T-helper 1 cell treated with Interleukin-12 subunit alpha and Interleukin-12 subunit beta and Interleukin-4 antibody, amounts not matched to agents 30 μg/mL and 1 μg/mL, for 36 hours (primary cell): ENCODE measurements around the gene PET100.

ENCODE experiments used
- H3K27ac Mint-ChIP-seq: one replicate; pipeline ENCODE4 v1.8.0; 2021; ENCODE audit warnings: mild to moderate bottlenecking, mixed read lengths
- H3K27me3 Mint-ChIP-seq: one replicate; pipeline ENCODE4 v1.8.0; 2021; ENCODE audit warnings: low read depth, mixed read lengths
- H3K36me3 Mint-ChIP-seq: one replicate; pipeline ENCODE4 v1.8.0; 2021; ENCODE audit warnings: low read depth, mixed read lengths
- H3K4me1 Mint-ChIP-seq: one replicate; pipeline ENCODE4 v1.8.0; 2021; ENCODE audit warnings: low read depth, mixed read lengths
- H3K4me3 Mint-ChIP-seq: one replicate; pipeline ENCODE4 v1.8.0; 2021; ENCODE audit warnings: mild to moderate bottlenecking, moderate library complexity, mixed read lengths
- H3K9me3 Mint-ChIP-seq: one replicate; pipeline ENCODE4 v1.8.0; 2021; ENCODE audit warnings: mixed read lengths

PET100 gene

DNA sequence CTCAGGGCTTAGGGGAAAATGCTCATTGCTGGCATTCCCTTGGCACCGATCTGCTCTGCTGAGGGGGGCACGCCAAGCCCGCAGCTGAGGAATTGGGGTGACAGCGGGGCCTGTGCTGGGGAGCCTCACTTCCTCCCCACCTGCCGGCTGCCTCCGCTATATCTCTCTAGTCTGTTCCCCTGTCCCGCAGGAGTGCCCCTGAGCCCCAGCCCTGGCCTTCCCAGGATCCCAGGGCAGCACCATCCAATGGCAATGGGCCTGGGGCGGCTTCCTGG lies 16.8 kb downstream of the PET100 start:
- Mint-ChIP-seq H3K36me3 (peaks cover 11% of the 10 kb centered on the region), H3K27me3 (no peaks in the 10 kb centered on the region), H3K27ac (no peak overlapping the region), H3K4me1 (no peaks in the 10 kb centered on the region), H3K4me3 (no peak overlapping the region), H3K9me3 (no peaks in the 10 kb centered on the region)

GRCh38 chr19:7647156-7647555 lies 17.6 kb downstream of the PET100 start:
- H3K27me3 Mint-ChIP-seq, result peaks cover 3% of the 10 kb centered on the region
- H3K9me3 Mint-ChIP-seq, result no peaks in the 10 kb centered on the region
- H3K27ac Mint-ChIP-seq, result no peak overlapping the region
- H3K4me1 Mint-ChIP-seq, result peaks cover 1% of the 10 kb centered on the region
- H3K4me3 Mint-ChIP-seq, result no peak overlapping the region
- H3K36me3 Mint-ChIP-seq, result peaks cover 11% of the 10 kb centered on the region

DNA sequence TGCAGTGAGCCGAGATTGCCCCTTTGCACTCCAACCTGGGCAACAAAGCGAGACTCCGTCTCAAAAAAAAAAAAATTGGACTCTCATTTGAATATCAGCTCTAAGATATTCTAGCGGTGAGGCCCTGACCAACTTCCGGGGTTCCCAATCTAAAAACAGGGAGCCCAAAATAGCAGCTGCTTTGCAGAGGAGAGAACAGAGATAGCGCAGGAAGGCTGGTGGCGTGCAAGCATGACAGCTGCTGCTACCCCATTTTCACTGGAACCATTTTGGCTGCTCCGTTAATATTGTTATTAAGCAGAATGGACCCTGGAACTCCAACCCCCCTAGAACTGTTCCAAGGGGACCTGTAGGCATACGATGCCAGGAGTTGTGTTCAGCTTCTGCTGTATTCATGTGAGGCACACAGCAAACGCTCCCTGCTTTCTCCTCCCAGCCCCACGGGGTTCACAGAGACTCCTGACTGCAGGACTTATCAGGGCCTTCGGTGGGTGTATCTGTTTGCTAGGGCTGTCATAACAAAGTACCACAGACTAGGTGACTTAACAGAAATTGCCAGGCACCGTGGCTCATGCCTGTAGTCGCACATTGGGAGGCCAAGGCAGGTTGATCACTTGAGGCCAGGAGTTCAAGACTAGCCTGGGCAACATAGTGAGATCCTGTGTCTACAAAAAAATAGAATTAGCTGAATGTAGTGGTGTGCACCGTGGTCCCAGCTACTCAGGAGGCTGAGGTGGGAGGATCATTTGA lies 18.8 kb downstream of the PET100 start:
- no peaks in the 10 kb centered on the region for H3K9me3 Mint-ChIP-seq
- H3K4me1 Mint-ChIP-seq, result peaks cover 7% of the 10 kb centered on the region
- H3K27ac Mint-ChIP-seq, result no peak overlapping the region
- H3K36me3 Mint-ChIP-seq, result peaks cover 8% of the 10 kb centered on the region
- no peak overlapping the region for H3K4me3 Mint-ChIP-seq
- peaks cover 4% of the 10 kb centered on the region for H3K27me3 Mint-ChIP-seq

DNA sequence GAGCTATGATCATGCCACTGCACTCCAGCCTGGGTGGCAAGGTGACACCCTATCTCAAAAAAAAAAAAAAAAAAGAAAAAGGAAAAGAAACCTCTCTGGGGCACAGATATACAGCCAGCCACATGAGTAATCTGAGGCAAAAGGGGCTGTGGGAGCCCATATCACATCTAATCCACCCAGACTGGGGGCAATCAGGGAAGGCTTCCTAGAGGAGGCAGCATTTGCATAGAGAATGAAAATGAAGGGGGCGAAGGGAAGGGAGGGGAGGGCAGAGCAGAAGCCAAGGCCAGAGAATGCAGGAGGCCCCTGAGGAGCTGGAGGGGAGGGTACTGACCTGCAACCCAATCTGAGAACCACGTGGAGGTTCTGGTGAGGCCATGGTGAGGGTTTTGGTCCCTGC lies 20.6 kb downstream of the PET100 start:
- H3K27ac Mint-ChIP-seq, result no peak overlapping the region

GRCh38 chr19:7652061-7652641 lies 22.6 kb downstream of the PET100 start:
- Mint-ChIP-seq H3K27me3 (peaks cover 4% of the 10 kb centered on the region), H3K36me3 (no peaks in the 10 kb centered on the region), H3K27ac (peak overlapping the region; percentile 76), H3K4me3 (peak overlapping the region; percentile 65), H3K9me3 (no peaks in the 10 kb centered on the region), H3K4me1 (peaks cover 12% of the 10 kb centered on the region)

More for the DNA sequence above, 20.6 kb downstream of the PET100 start:
- H3K36me3 Mint-ChIP-seq, result peaks cover 4% of the 10 kb centered on the region
- no peaks in the 10 kb centered on the region for H3K9me3 Mint-ChIP-seq
- no peak overlapping the region for H3K4me3 Mint-ChIP-seq
- H3K4me1 Mint-ChIP-seq, result peaks cover 7% of the 10 kb centered on the region
- peaks cover 4% of the 10 kb centered on the region for H3K27me3 Mint-ChIP-seq

- Mint-ChIP-seq H3K27me3 (peaks cover 4% of the 10 kb centered on the region), H3K4me1 (peaks cover 19% of the 10 kb centered on the region), H3K4me3 (no peak overlapping the region), H3K27ac (no peak overlapping the region), H3K9me3 (no peaks in the 10 kb centered on the region), H3K36me3 (no peaks in the 10 kb centered on the region)
These were observed 24.8 kb downstream of the PET100 start for GRCh38 chr19:7654401-7654800.

DNA sequence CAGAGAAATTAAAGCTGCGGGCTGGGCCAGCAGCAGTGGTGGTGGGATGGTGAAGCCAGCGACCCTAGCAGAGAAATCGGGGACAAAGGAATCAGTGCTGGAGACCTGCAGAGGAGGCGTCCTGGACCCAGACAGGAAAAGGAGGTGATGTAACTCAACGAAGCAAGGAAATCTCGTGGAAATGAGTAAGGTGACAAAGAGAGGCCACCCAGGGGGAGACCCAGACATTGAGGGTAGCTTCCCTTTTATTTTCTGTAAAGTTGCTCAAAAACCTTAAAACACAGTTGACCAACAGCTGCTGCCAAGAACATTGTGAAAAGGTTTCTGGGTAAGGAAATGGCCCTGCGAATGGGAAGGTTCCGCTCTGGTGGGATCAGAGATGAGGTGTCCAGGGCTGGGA lies 26.0 kb downstream of the PET100 start:
- H3K4me3 Mint-ChIP-seq, result no peak overlapping the region
- no peak overlapping the region for H3K27ac Mint-ChIP-seq
- H3K27me3 Mint-ChIP-seq, result peaks cover 4% of the 10 kb centered on the region
- H3K4me1 Mint-ChIP-seq, result peaks cover 19% of the 10 kb centered on the region
- no peaks in the 10 kb centered on the region for H3K36me3 Mint-ChIP-seq
- H3K9me3 Mint-ChIP-seq, result no peaks in the 10 kb centered on the region

DNA sequence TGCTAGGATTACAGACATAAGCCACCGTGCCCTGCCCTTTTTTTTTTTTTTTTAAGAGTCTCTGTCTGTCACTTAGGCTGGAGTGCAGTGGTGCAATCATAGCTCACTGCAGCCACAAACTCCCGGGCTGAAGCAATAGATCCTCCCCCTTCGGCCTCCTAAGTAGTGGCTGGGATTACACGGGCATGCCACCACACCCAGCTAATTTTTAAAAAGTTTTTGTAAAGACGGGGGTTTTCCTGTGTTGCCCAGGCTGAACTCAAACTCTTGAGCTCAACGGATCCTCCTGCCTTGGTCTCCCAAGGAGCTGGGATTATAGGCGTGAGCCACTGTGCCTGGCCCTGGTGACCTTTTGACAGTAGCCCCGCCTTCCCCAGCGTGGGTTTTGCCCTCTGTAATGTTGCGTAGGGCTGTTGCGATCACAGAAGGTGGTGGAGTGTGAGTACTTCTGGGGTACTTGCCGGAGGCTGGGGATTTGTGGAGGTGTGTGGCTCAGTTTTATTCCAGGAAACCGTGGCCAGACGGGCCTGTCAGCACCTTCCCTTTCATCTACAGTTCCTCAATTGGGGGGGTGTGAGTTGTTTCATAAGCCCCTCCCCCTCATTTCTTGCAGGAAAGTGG lies 27.6 kb downstream of the PET100 start:
- no peaks in the 10 kb centered on the region for H3K36me3 Mint-ChIP-seq
- peaks cover 17% of the 10 kb centered on the region for H3K4me1 Mint-ChIP-seq
- no peak overlapping the region for H3K27ac Mint-ChIP-seq
- no peak overlapping the region for H3K4me3 Mint-ChIP-seq
- H3K27me3 Mint-ChIP-seq, result peaks cover 3% of the 10 kb centered on the region
- H3K9me3 Mint-ChIP-seq, result no peaks in the 10 kb centered on the region

DNA sequence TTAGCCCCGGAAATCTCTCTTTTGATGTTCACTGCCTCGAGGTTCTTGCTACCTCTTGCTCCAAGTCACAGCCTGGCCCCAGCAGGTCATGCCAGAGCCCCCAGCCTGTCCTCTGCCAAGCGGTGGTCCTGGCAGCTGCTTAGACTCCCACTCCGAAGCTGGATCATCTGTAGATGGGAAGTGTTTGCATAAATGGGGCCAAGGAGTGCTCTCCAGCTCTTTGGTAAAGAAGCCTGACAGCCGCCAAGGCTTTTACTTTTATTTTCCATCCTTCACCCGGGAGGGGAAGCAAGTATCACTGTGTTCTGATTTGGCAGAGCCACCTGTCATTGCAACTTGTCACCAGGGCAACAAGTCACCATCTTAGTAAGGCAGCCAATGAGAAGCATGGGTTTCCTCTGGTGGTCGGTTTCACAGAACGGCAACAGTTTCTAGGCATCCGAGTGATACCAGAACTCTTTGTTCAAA lies 28.7 kb downstream of the PET100 start:
- H3K27ac Mint-ChIP-seq, result peak overlapping the region; percentile 57
- H3K9me3 Mint-ChIP-seq, result no peaks in the 10 kb centered on the region
- H3K4me3 Mint-ChIP-seq, result peak overlapping the region; percentile 68
- H3K27me3 Mint-ChIP-seq, result peaks cover 3% of the 10 kb centered on the region
- H3K4me1 Mint-ChIP-seq, result peaks cover 12% of the 10 kb centered on the region
- no peaks in the 10 kb centered on the region for H3K36me3 Mint-ChIP-seq

- peaks cover 5% of the 10 kb centered on the region for H3K27me3 Mint-ChIP-seq
- H3K4me1 Mint-ChIP-seq, result peaks cover 9% of the 10 kb centered on the region
- H3K36me3 Mint-ChIP-seq, result no peaks in the 10 kb centered on the region
- H3K9me3 Mint-ChIP-seq, result no peaks in the 10 kb centered on the region
- no peak overlapping the region for H3K4me3 Mint-ChIP-seq
- no peak overlapping the region for H3K27ac Mint-ChIP-seq
These were observed 32.3 kb downstream of the PET100 start for GRCh38 chr19:7661744-7662538.

GRCh38 chr19:7662657-7663056 lies 33.1 kb downstream of the PET100 start:
- Mint-ChIP-seq H3K27ac (no peak overlapping the region), H3K9me3 (no peaks in the 10 kb centered on the region), H3K4me1 (peaks cover 5% of the 10 kb centered on the region), H3K27me3 (peaks cover 6% of the 10 kb centered on the region), H3K4me3 (no peak overlapping the region), H3K36me3 (no peaks in the 10 kb centered on the region)

DNA sequence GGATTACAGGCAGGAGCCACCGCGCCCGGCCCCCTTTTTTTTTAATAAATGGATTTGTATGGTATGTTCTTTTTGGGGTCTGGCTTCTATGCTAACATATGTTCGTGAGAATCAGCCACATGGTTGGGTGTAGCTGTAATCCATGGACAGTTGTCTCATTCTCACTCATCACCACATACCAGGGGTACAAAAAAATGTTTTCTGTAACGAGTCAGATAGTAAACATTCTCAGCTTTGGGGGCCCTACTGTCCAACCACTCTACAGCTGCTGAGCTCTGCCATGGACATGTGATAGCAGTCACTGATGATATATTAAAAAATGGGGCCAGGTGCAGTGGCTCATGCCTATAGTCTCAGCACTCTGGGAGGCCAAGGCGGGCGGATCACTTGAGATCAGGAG lies 34.1 kb downstream of the PET100 start:
- H3K4me1 Mint-ChIP-seq, result peaks cover under 1% of the 10 kb centered on the region
- H3K27me3 Mint-ChIP-seq, result peaks cover 6% of the 10 kb centered on the region
- no peaks in the 10 kb centered on the region for H3K36me3 Mint-ChIP-seq
- no peak overlapping the region for H3K27ac Mint-ChIP-seq
- H3K4me3 Mint-ChIP-seq, result no peak overlapping the region
- no peaks in the 10 kb centered on the region for H3K9me3 Mint-ChIP-seq

GRCh38 chr19:7665076-7665475 lies 35.5 kb downstream of the PET100 start:
- Mint-ChIP-seq H3K27me3 (peaks cover 13% of the 10 kb centered on the region), H3K27ac (no peak overlapping the region), H3K9me3 (no peaks in the 10 kb centered on the region), H3K4me3 (no peak overlapping the region), H3K4me1 (peaks cover 2% of the 10 kb centered on the region), H3K36me3 (no peaks in the 10 kb centered on the region)

DNA sequence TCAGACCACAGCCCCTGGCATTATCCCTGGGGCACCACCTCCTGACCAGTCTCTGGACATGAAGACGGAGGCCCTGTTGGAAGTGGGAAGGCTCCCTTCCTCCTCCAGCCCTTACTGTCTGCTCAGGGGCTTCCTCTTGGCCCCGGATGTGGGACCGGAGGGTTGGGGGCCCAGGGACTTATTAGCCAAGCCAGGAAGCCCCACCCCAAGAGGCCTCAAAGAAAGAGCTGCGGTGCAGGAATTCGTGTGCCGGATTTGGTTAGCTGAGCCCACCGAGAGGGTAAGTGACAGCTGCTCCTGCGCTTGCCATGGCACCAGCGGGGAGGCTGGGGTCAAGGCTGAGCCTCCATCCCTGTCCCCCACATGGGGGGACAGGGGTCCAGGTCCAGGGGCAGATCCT lies 39.2 kb downstream of the PET100 start, which contains the start of gene RETN:
RETN (plus strand) TSS at position 208 of the 400 bp plus-strand sequence. CDS start 278 bp downstream, outside the sequence.
- peaks cover 23% of the 10 kb centered on the region for H3K27me3 Mint-ChIP-seq
- H3K4me3 Mint-ChIP-seq, result no peak within 1 kb of the TSS
- no peaks in the 10 kb centered on the region for H3K36me3 Mint-ChIP-seq
- H3K9me3 Mint-ChIP-seq, result no peaks in the 10 kb centered on the region
- no peak within 1 kb of the TSS for H3K27ac Mint-ChIP-seq
- H3K4me1 Mint-ChIP-seq, result peaks cover 9% of the 10 kb centered on the region
